Neuronal stem cell (in vitro differentiated cells): ENCODE results near the gene BNIP3.

Experiments
- DNase-seq: peaks from one replicate; pipeline ENCODE4 v3.0.0-alpha.2; 2013; ENCODE audit warnings: low spot score
- H2AFZ ChIP-seq: one replicate; pipeline ENCODE4 v1.6.1; 2013; ENCODE audit warnings: mild to moderate bottlenecking, low read length, inconsistent platforms
- H2AK5ac ChIP-seq: 2 replicates; pipeline ENCODE4 v1.6.1; 2013; ENCODE audit warnings: low read depth, mild to moderate bottlenecking, inconsistent platforms, low read length, moderate library complexity, mixed read lengths
- H2BK120ac ChIP-seq: 2 replicates; pipeline ENCODE4 v1.6.1; 2013; ENCODE audit warnings: low read depth, mild to moderate bottlenecking, inconsistent platforms, low read length, moderate library complexity, mixed read lengths
- H2BK12ac ChIP-seq: one replicate; pipeline ENCODE4 v1.6.1; 2013; ENCODE audit warnings: low read length, inconsistent platforms
- H2BK15ac ChIP-seq: 2 replicates; pipeline ENCODE4 v1.6.1; 2013; ENCODE audit warnings: mild to moderate bottlenecking, low read length, inconsistent platforms, mixed read lengths
- H2BK5ac ChIP-seq: one replicate; pipeline ENCODE4 v1.6.1; 2013; ENCODE audit warnings: inconsistent platforms, mild to moderate bottlenecking, low read length, moderate library complexity
- H3K14ac ChIP-seq: one replicate; pipeline ENCODE4 v1.6.1; 2013; ENCODE audit warnings: low read length, inconsistent platforms
- H3K18ac ChIP-seq: 2 replicates; pipeline ENCODE4 v1.6.1; 2013; ENCODE audit warnings: low read length, inconsistent platforms
- H3K23ac ChIP-seq: 2 replicates; pipeline ENCODE4 v1.6.1; 2013; ENCODE audit warnings: low read depth, mild to moderate bottlenecking, mixed read lengths, low read length, inconsistent platforms; ENCODE audit not compliant: poor library complexity
- H3K27ac ChIP-seq: replicated peaks from 3 replicates; pipeline ENCODE4 v1.5.1; 2013; ENCODE audit warnings: low read length, inconsistent platforms
- H3K27me3 ChIP-seq, 3 experiments: 2 replicates each; pipeline ENCODE4 v1.6.1; 2013; ENCODE audit warnings: low read length in 3 of 3, mild to moderate bottlenecking in 2 of 3, inconsistent platforms in 1 of 3, low read depth in 1 of 3, mixed read lengths in 1 of 3, moderate library complexity in 1 of 3; ENCODE audit not compliant: control insufficient read depth in 3 of 3, insufficient read depth in 3 of 3
- H3K36me3 ChIP-seq, 2 donors: replicated peaks in 1 of 2; 2 replicates each; pipeline ENCODE4 v1.6.1; 2013; ENCODE audit warnings: low read length in 2 of 2; ENCODE audit not compliant: control insufficient read depth in 2 of 2, insufficient read depth in 2 of 2
- H3K4ac ChIP-seq: 2 replicates; pipeline ENCODE4 v1.6.1; 2013; ENCODE audit warnings: inconsistent platforms, mild to moderate bottlenecking, low read length, moderate library complexity
- H3K4me1 ChIP-seq, 2 donors: 1 replicate in 1 of 2; 2 replicates in 1 of 2; pipeline ENCODE4 v1.6.1; 2013; ENCODE audit warnings: low read length in 2 of 2, low read depth in 1 of 2; ENCODE audit not compliant: control insufficient read depth in 2 of 2, insufficient read depth in 1 of 2
- H3K4me2 ChIP-seq: one replicate; pipeline ENCODE4 v1.6.1; 2013; ENCODE audit warnings: mild to moderate bottlenecking, low read length, inconsistent platforms; ENCODE audit not compliant: insufficient read depth, poor library complexity, severe bottlenecking
- H3K4me3 ChIP-seq, 2 donors: 2 replicates each; pipeline ENCODE4 v1.5.1; 2013; ENCODE audit warnings: low read length in 2 of 2, mild to moderate bottlenecking in 2 of 2, inconsistent platforms in 1 of 2, moderate library complexity in 1 of 2
- H3K79me1 ChIP-seq: one replicate; pipeline ENCODE4 v1.6.1; 2013; ENCODE audit warnings: low read depth, mild to moderate bottlenecking, inconsistent platforms, low read length, moderate library complexity
- H3K9ac ChIP-seq: one replicate; pipeline ENCODE4 v1.6.1; 2013; ENCODE audit warnings: mild to moderate bottlenecking, low read depth, low read length, inconsistent platforms; ENCODE audit not compliant: poor library complexity
- H3K9me3 ChIP-seq, 2 donors: replicated peaks in 1 of 2; 2 replicates each; pipeline versions ENCODE3 to v1.6.1; 2013; ENCODE audit warnings: low read length in 2 of 2, mild to moderate bottlenecking in 2 of 2, inconsistent platforms in 1 of 2, low read depth in 1 of 2, mixed read lengths in 1 of 2, moderate library complexity in 1 of 2; ENCODE audit not compliant: control insufficient read depth in 2 of 2, insufficient read depth in 1 of 2
- H4K8ac ChIP-seq: one replicate; pipeline ENCODE4 v1.6.1; 2013; ENCODE audit warnings: low read depth, mild to moderate bottlenecking, inconsistent platforms, low read length, moderate library complexity
- H4K91ac ChIP-seq: one replicate; pipeline ENCODE4 v1.6.1; 2013; ENCODE audit warnings: low read length, low read depth, mild to moderate bottlenecking, inconsistent platforms; ENCODE audit not compliant: poor library complexity
- whole genome bisulfite sequencing, 2 donors: extraction: QIAGEN DNeasy Blood & Tissue Kit; methylation state at CpG; one replicate each; pipeline ENCODE4 v1.1.7; 2013; ENCODE audit warnings: missing lambda C conversion rate in 2 of 2, mixed read lengths in 1 of 2; ENCODE audit not compliant: insufficient read length in 2 of 2, insufficient replicate concordance in 1 of 2; ENCODE audit errors: extremely low coverage in 2 of 2; 5-methylcytosine and 5-hydroxymethylcytosine counted together

Gene BNIP3

GRCh38 chr10:132009575-132009974 lies 27.9 kb upstream of the BNIP3 start:
- H3K4me3 ChIP-seq = no peak overlapping the region
- no peak overlapping the region for H3K27ac ChIP-seq
- DNase-seq = no peak
- no peak overlapping the region for H2BK12ac ChIP-seq
- H3K18ac ChIP-seq = no peak overlapping the region
- no peak overlapping the region for H3K9ac ChIP-seq
- H3K27me3 ChIP-seq = peaks cover 0 to 48% (median 0%) of the 10 kb centered on the region in 3 experiments
- no peaks in the 10 kb centered on the region for H3K79me1 ChIP-seq
- no peak overlapping the region for H3K14ac ChIP-seq
- H3K36me3 ChIP-seq = no peaks in the 10 kb centered on the region
- no peaks in the 10 kb centered on the region for H3K4me1 ChIP-seq
- H2AK5ac ChIP-seq = no peak overlapping the region
- H3K4me2 ChIP-seq = no peak overlapping the region
- H3K9me3 ChIP-seq = no peaks in the 10 kb centered on the region
- no CpG with 5 or more reads among the region's 3 CpGs for WGBS, 2 donors
- no peak overlapping the region for H4K8ac ChIP-seq
- no peak overlapping the region for H2AFZ ChIP-seq
- no peak overlapping the region for H4K91ac ChIP-seq
- no peak overlapping the region for H3K23ac ChIP-seq
- H2BK15ac ChIP-seq = no peak overlapping the region
- H2BK120ac ChIP-seq = no peak overlapping the region
- H2BK5ac ChIP-seq = no peak overlapping the region
- no peak overlapping the region for H3K4ac ChIP-seq

GRCh38 chr10:132007681-132008080 lies 26.0 kb upstream of the BNIP3 start:
- Histone ChIP-seq H3K18ac (no peak overlapping the region), H4K8ac (no peak overlapping the region), H2AFZ (no peak overlapping the region), H3K4me2 (no peak overlapping the region), H2BK12ac (no peak overlapping the region), H3K27ac (no peak overlapping the region), H4K91ac (no peak overlapping the region), H2BK5ac (no peak overlapping the region), H3K4ac (no peak overlapping the region), H3K9me3 (no peaks in the 10 kb centered on the region), H3K79me1 (no peaks in the 10 kb centered on the region), H3K36me3 (no peaks in the 10 kb centered on the region), H3K14ac (no peak overlapping the region), H3K9ac (no peak overlapping the region), H3K4me3 (no peak overlapping the region), H2AK5ac (no peak overlapping the region), H3K23ac (no peak overlapping the region), H3K4me1 (no peaks in the 10 kb centered on the region), H2BK15ac (no peak overlapping the region), H2BK120ac (no peak overlapping the region), H3K27me3 (peaks cover 0 to 44% (median 0%) of the 10 kb centered on the region in 3 experiments)
- WGBS, 2 donors = no CpG with 5 or more reads among the region's 10 CpGs
- no peak for DNase-seq

DNA sequence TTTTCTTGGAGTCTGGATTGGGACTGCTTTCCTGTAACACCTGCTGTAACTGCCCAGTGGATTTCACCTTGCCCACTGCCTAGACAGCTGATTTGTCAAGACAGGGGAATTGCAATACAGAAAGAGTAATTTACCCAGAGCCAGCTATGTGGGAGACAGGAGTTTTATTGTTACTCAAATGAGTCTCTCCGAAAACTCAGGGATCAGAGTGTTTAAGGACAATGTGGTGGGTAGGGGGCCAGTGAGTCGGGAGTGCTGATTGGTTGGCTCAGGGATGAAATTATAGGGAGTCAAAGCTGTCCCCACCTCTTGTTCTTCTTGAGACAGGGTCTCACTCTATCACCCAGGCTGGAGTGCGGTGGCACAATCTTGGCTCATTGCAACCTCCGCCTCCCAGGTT lies 25.2 kb upstream of the BNIP3 start:
- Histone ChIP-seq H2BK15ac (no peak overlapping the region), H3K79me1 (no peaks in the 10 kb centered on the region), H3K27me3 (peaks cover 0 to 42% (median 0%) of the 10 kb centered on the region in 3 experiments), H3K4me2 (no peak overlapping the region), H3K4ac (no peak overlapping the region), H3K14ac (no peak overlapping the region), H2BK12ac (no peak overlapping the region), H3K9me3 (no peaks in the 10 kb centered on the region), H2AFZ (no peak overlapping the region), H3K27ac (no peak overlapping the region), H3K4me3 (no peak overlapping the region), H3K18ac (no peak overlapping the region), H2AK5ac (no peak overlapping the region), H3K36me3 (no peaks in the 10 kb centered on the region), H3K23ac (no peak overlapping the region), H3K9ac (no peak overlapping the region), H4K8ac (no peak overlapping the region), H3K4me1 (no peaks in the 10 kb centered on the region), H2BK120ac (no peak overlapping the region), H4K91ac (no peak overlapping the region), H2BK5ac (no peak overlapping the region)
- no peak for DNase-seq
- WGBS, 2 donors = no CpG with 5 or more reads among the region's 4 CpGs

DNA sequence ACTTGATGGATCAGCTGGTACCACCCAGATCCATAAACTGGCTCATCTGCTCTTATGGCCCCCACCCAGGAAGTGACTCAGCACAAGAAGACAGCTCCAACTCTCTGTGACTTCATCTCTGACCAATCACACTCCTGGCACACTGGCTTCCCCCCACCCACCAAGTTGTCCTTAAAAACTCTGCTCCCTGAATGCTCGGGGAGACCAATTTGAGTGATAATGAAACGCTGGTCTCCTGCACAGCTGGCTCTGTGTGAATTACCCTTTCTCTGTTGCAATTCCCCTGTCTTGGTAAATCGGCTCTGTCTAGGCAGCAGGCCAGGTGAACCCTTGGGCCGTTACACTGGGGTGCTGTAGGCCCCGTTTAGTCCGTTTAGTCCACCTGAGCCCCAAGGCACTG lies 23.4 kb upstream of the BNIP3 start:
- no peak overlapping the region for H3K4me2 ChIP-seq
- H3K27ac ChIP-seq = no peak overlapping the region
- no peak for DNase-seq
- no peak overlapping the region for H3K18ac ChIP-seq
- no peak overlapping the region for H2BK120ac ChIP-seq
- no peak overlapping the region for H3K23ac ChIP-seq
- no peaks in the 10 kb centered on the region for H3K36me3 ChIP-seq
- peaks cover 0 to 28% (median 0%) of the 10 kb centered on the region in 3 experiments for H3K27me3 ChIP-seq
- H2AFZ ChIP-seq = no peak overlapping the region
- H3K14ac ChIP-seq = no peak overlapping the region
- no peaks in the 10 kb centered on the region for H3K4me1 ChIP-seq
- H3K4me3 ChIP-seq = no peak overlapping the region
- H3K79me1 ChIP-seq = no peaks in the 10 kb centered on the region
- H2BK5ac ChIP-seq = no peak overlapping the region
- WGBS, 2 donors = no CpG with 5 or more reads among the region's 6 CpGs
- no peak overlapping the region for H2BK15ac ChIP-seq
- H2AK5ac ChIP-seq = no peak overlapping the region
- no peak overlapping the region for H2BK12ac ChIP-seq
- H4K91ac ChIP-seq = no peak overlapping the region
- H3K4ac ChIP-seq = no peak overlapping the region
- H4K8ac ChIP-seq = no peak overlapping the region
- H3K9ac ChIP-seq = no peak overlapping the region
- no peaks in the 10 kb centered on the region for H3K9me3 ChIP-seq
